ENCODE data around the gene SHISA7. TPM values are rescaled to one million over a fixed set of nuclear protein-coding genes. Genes with fewer than 3 reads are reported as not detected.

SHISA7 gene
- total and polyA plus RNA-seq, 4 donors, result 1.6 TPM; not detected in 3

DNA sequence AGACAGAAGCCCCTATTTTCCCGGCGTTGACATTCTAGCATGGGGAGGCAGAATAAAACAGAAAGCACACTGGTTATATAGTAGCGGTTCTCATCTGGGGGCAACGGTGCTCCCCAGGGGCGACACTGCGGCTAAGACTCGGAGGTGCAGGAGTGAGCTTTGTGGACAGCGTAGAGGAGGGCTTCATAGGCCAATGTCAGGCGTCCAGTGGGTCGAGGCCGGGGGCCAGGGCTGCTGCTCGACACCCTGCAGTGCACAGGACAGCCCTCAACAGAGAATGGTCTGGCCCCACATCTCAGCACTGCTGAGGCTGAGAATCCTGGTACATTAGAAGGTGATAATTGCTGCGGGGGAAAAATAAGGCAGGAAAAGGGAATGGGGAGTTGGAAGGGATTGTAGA is 34.8 kb upstream of the SHISA7 start:
- no peak overlapping the region for H3K9ac ChIP-seq (ENCODE audit: low read depth in 1 of 2, low read length in 2 of 2)
- H3K9me3 ChIP-seq (ENCODE audit: control insufficient read depth in 4 of 4, low read length in 3 of 4), result no peaks in the 10 kb centered on the region
- H3K4me1 ChIP-seq (ENCODE audit: control insufficient read depth in 4 of 4, insufficient read depth in 4 of 4, low read length in 3 of 4), result peaks cover 7 to 25% (median 18%) of the 10 kb centered on the region in 4 donors
- peaks cover 0 to 8% (median 4%) of the 10 kb centered on the region in 4 donors for H3K36me3 ChIP-seq (ENCODE audit: control insufficient read depth in 4 of 4, insufficient read depth in 3 of 4, low read depth in 1 of 4, low read length in 3 of 4)
- TF ChIP-seq YY1 (IDR thresholded peaks at IDR 0.05) (no peak), HNF4A (conservative IDR thresholded peaks at IDR 0.05) (no peak)
- TF ChIP-seq, protein P1, sequence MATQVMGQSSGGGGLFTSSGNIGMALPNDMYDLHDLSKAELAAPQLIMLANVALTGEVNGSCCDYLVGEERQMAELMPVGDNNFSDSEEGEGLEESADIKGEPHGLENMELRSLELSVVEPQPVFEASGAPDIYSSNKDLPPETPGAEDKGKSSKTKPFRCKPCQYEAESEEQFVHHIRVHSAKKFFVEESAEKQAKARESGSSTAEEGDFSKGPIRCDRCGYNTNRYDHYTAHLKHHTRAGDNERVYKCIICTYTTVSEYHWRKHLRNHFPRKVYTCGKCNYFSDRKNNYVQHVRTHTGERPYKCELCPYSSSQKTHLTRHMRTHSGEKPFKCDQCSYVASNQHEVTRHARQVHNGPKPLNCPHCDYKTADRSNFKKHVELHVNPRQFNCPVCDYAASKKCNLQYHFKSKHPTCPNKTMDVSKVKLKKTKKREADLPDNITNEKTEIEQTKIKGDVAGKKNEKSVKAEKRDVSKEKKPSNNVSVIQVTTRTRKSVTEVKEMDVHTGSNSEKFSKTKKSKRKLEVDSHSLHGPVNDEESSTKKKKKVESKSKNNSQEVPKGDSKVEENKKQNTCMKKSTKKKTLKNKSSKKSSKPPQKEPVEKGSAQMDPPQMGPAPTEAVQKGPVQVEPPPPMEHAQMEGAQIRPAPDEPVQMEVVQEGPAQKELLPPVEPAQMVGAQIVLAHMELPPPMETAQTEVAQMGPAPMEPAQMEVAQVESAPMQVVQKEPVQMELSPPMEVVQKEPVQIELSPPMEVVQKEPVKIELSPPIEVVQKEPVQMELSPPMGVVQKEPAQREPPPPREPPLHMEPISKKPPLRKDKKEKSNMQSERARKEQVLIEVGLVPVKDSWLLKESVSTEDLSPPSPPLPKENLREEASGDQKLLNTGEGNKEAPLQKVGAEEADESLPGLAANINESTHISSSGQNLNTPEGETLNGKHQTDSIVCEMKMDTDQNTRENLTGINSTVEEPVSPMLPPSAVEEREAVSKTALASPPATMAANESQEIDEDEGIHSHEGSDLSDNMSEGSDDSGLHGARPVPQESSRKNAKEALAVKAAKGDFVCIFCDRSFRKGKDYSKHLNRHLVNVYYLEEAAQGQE (IDR thresholded peaks at IDR 0.05), result no peak
- H3K27me3 ChIP-seq (ENCODE audit: control insufficient read depth in 4 of 4, insufficient read depth in 4 of 4, low read length in 3 of 4), result no peaks in the 10 kb centered on the region
- H3K4me3 ChIP-seq (ENCODE audit: low read depth in 1 of 3, low read length in 3 of 3), result no peak overlapping the region
- WGBS, result 91% methylated on average over 13 of the region's 13 CpGs
- no peak overlapping the region for H3K27ac ChIP-seq (ENCODE audit: low read depth in 1 of 2, low read length in 2 of 2)
- no peak for DNase-seq (ENCODE audit: low spot score)

DNA sequence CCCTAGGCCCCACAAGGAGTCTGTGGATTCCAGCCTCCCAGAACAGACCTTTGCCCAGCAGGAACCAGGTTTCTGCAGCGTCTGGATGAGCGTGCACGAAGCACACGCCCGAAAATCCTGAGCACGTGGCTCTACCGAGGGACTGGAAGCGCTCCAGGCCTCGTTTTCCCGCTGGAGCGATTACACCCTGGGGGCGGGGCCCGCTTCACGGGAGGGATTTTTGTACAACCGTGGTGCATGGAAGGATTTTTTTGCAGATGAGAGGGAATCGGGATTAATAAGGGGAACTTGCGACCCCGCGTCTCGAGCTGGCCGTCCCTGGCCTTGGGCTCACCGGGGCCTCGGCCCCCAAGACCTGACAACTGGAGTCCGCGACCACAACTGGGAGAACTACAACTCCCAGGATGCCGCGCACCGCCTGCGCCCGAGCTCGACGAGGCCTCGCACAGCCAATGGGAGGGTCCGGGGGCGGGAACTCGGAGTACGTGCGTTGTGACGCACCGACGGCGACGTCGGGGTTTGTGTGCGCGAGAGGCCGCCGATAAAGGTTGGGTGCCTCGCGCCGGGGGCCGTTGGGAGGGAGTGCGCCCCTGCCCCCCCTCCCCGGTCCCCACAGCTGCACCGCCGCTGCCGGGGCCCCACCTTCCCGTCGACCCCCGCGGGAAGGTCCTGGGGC is 33.1 kb upstream of the SHISA7 start, which contains the start of gene ZNF628:
Gene ZNF628, plus strand, starts transcription at position 518 of the 676 bp plus-strand sequence. CDS start 3,294 bp downstream, outside the sequence.
- TF ChIP-seq GABPA (IDR thresholded peaks at IDR 0.05 in 1 of 2, conservative IDR thresholded peaks at IDR 0.05 in 1 of 2), result peak in 1 of 2 donors; percentile 21
- TF ChIP-seq, protein P2, sequence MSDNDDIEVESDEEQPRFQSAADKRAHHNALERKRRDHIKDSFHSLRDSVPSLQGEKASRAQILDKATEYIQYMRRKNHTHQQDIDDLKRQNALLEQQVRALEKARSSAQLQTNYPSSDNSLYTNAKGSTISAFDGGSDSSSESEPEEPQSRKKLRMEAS (IDR thresholded peaks at IDR 0.05), result peak; percentile 95
- TF ChIP-seq YY1 (IDR thresholded peaks at IDR 0.05), result peak; percentile 55
- no peak for TF ChIP-seq FOXA2 (IDR thresholded peaks at IDR 0.05)
- peak; percentile 57 to 64 for TF ChIP-seq HNF4A (conservative IDR thresholded peaks at IDR 0.05)
- peak; percentile 61 for TF ChIP-seq SP1 (IDR thresholded peaks at IDR 0.05)
- TF ChIP-seq RXRA (IDR thresholded peaks at IDR 0.05), result peak; percentile 4 to 10
- TF ChIP-seq, protein P1 (IDR thresholded peaks at IDR 0.05), result no peak
- peaks cover 0 to under 1% (median 0%) of the 10 kb centered on the region in 4 donors for H3K36me3 ChIP-seq (ENCODE audit: control insufficient read depth in 4 of 4, insufficient read depth in 3 of 4, low read depth in 1 of 4, low read length in 3 of 4)
- H3K4me1 ChIP-seq (ENCODE audit: control insufficient read depth in 4 of 4, insufficient read depth in 4 of 4, low read length in 3 of 4), result peaks cover 7 to 25% (median 18%) of the 10 kb centered on the region in 4 donors
- H3K9ac ChIP-seq (ENCODE audit: low read depth in 1 of 2, low read length in 2 of 2), result peak within 1 kb of the TSS; percentile 56 to 86
- no peaks in the 10 kb centered on the region for H3K27me3 ChIP-seq (ENCODE audit: control insufficient read depth in 4 of 4, insufficient read depth in 4 of 4, low read length in 3 of 4)
- H3K4me3 ChIP-seq (ENCODE audit: low read depth in 1 of 3, low read length in 3 of 3), result peak within 1 kb of the TSS; percentile 77 to 92 (median 86)
- DNase-seq (ENCODE audit: low spot score), result peak; percentile 98
- no peaks in the 10 kb centered on the region for H3K9me3 ChIP-seq (ENCODE audit: control insufficient read depth in 4 of 4, low read length in 3 of 4)
- H3K27ac ChIP-seq (ENCODE audit: low read depth in 1 of 2, low read length in 2 of 2), result peak within 1 kb of the TSS; percentile 85 to 90
- WGBS, result under 1% methylated on average over 61 of the region's 61 CpGs
